Cardiac muscle cell (in vitro differentiated cells and primary cell): ENCODE results near the gene LRRC9. TPM values are rescaled to one million over a fixed set of nuclear protein-coding genes. Genes with fewer than 3 reads are reported as not detected.

Experiments
- DNase-seq, 2 donors: peaks; one replicate each; pipeline versions ENCODE4 v3.0.0 to v3.0.0-alpha.2; 2010 to 2017; ENCODE audit warnings: low read depth in 1 of 2, low spot score in 1 of 2
- H3K27ac ChIP-seq: fragments of 200-600 bp; sonication (generic); 2 replicates; pipeline ENCODE4 v1.5.1; 2016
- H3K27me3 ChIP-seq: fragments of 200-600 bp; sonication (generic); 2 replicates; pipeline ENCODE4 v1.6.0; 2016; ENCODE audit warnings: control low read depth
- H3K36me3 ChIP-seq: fragments of 200-600 bp; sonication (generic); 2 replicates; pipeline ENCODE4 v1.5.1; 2016; ENCODE audit warnings: control low read depth
- H3K4me1 ChIP-seq: fragments of 200-600 bp; sonication (generic); 2 replicates; pipeline ENCODE4 v1.8.1; 2017; ENCODE audit warnings: low read depth, mild to moderate bottlenecking, mixed run types
- H3K4me3 ChIP-seq: fragments of 200-600 bp; sonication (generic); 2 replicates; pipeline ENCODE4 v1.5.1; 2016; ENCODE audit warnings: mild to moderate bottlenecking
- H3K9me3 ChIP-seq: fragments of 200-600 bp; sonication (generic); 2 replicates; pipeline ENCODE4 v1.5.1; 2017; ENCODE audit warnings: low read depth, mild to moderate bottlenecking, control low read depth
- CTCF ChIP-seq: IDR thresholded peaks from 2 replicates; pipeline ENCODE4 v1.5.1; 2012; ENCODE audit warnings: low read depth, mild to moderate bottlenecking, low read length
- polyA plus RNA-seq: library from polyadenylated mRNA; unstranded; fragments of >200 nt; fragmentation: Nextera tagmentation; extraction: Ambion mirVana; gene quantifications from 2 replicates; pipeline ENCODE4 v1.2.1, GENCODE V29; 2016
- total RNA-seq: library from RNA; depleted of rRNA; stranded (reverse); fragments of >200 nt; gene quantifications from 2 replicates; pipeline ENCODE4 v1.2.3, GENCODE V29; 2016

The LRRC9 gene
- total and polyA plus RNA-seq, 2 experiments from 2014 or later: 0.24 to 1.2 TPM

- H3K27me3 ChIP-seq: no peaks in the 10 kb centered on the region
- no peak overlapping the region for H3K4me3 ChIP-seq
- no peaks in the 10 kb centered on the region for H3K36me3 ChIP-seq
- TF ChIP-seq CTCF: no peak
- DNase-seq: no peak
- H3K27ac ChIP-seq: no peak overlapping the region
- H3K4me1 ChIP-seq: no peaks in the 10 kb centered on the region
- H3K9me3 ChIP-seq: no peaks in the 10 kb centered on the region
Observed at GRCh38 chr14:59895721-59896120, 24.2 kb upstream of the LRRC9 start.

DNA sequence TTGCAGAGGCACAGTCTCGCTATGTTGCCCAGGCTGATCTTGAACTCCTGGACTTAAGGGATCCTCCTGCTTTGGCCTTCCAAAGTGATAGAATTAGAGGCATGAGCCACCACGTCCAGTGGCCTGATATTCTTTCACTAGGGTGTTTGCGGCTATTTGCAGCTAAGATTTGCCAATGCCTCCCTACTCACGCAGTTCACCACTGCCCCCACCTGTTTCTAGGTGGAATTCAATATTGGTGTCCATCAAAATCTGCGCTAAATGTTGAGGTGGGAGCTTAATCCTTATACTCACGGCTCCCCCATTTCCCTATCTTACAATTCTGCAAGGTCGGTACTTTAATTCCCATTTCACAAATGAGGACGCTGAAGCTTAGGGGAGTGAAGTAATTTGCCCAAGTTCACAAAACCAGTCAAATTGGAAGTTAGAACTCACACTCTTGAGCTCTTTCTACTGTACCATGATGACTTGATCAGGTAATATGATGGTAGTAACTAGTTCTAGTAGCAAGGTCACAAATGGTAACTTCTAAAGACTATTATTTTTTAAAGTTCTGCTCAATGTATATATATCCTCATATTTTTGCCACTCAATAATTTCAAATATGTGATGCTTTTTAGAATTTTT, 22.1 kb upstream of the LRRC9 start:
- no peaks in the 10 kb centered on the region for H3K27me3 ChIP-seq
- H3K36me3 ChIP-seq: no peaks in the 10 kb centered on the region
- no peak overlapping the region for H3K27ac ChIP-seq
- H3K4me3 ChIP-seq: no peak overlapping the region
- DNase-seq: peak; percentile 47 to 59
- TF ChIP-seq CTCF: peak; percentile 54
- no peaks in the 10 kb centered on the region for H3K9me3 ChIP-seq
- H3K4me1 ChIP-seq: no peaks in the 10 kb centered on the region

GRCh38 chr14:59900556-59900955, 19.4 kb upstream of the LRRC9 start:
- H3K4me3 ChIP-seq: no peak overlapping the region
- H3K36me3 ChIP-seq: no peaks in the 10 kb centered on the region
- no peaks in the 10 kb centered on the region for H3K9me3 ChIP-seq
- no peak for TF ChIP-seq CTCF
- no peak for DNase-seq
- H3K27me3 ChIP-seq: no peaks in the 10 kb centered on the region
- no peaks in the 10 kb centered on the region for H3K4me1 ChIP-seq
- no peak overlapping the region for H3K27ac ChIP-seq

GRCh38 chr14:59904184-59904583, 15.8 kb upstream of the LRRC9 start:
- no peaks in the 10 kb centered on the region for H3K9me3 ChIP-seq
- no peak for DNase-seq
- no peaks in the 10 kb centered on the region for H3K27me3 ChIP-seq
- H3K27ac ChIP-seq: no peak overlapping the region
- no peaks in the 10 kb centered on the region for H3K4me1 ChIP-seq
- TF ChIP-seq CTCF: no peak
- no peaks in the 10 kb centered on the region for H3K36me3 ChIP-seq
- H3K4me3 ChIP-seq: no peak overlapping the region

- no peaks in the 10 kb centered on the region for H3K4me1 ChIP-seq
- no peaks in the 10 kb centered on the region for H3K27me3 ChIP-seq
- H3K4me3 ChIP-seq: no peak overlapping the region
- DNase-seq: no peak
- no peaks in the 10 kb centered on the region for H3K36me3 ChIP-seq
- H3K9me3 ChIP-seq: no peaks in the 10 kb centered on the region
- H3K27ac ChIP-seq: no peak overlapping the region
- TF ChIP-seq CTCF: no peak
Observed at GRCh38 chr14:59905188-59905587, 14.8 kb upstream of the LRRC9 start.

GRCh38 chr14:59912443-59912842, 7.5 kb upstream of the LRRC9 start:
- H3K27ac ChIP-seq: no peak overlapping the region
- no peak for TF ChIP-seq CTCF
- no peaks in the 10 kb centered on the region for H3K36me3 ChIP-seq
- no peaks in the 10 kb centered on the region for H3K27me3 ChIP-seq
- no peaks in the 10 kb centered on the region for H3K4me1 ChIP-seq
- H3K9me3 ChIP-seq: no peaks in the 10 kb centered on the region
- no peak overlapping the region for H3K4me3 ChIP-seq
- no peak for DNase-seq
